Astrocyte of the spinal cord (primary cell): ENCODE data around the gene TIAM1.

Experiments used
- DNase-seq: peaks from one replicate; pipeline ENCODE4 v3.0.0; 2011; ENCODE audit warnings: low read depth, low spot score
- H3K4me3 ChIP-seq: 2 replicates; pipeline ENCODE4 v1.5.1; 2011; ENCODE audit warnings: low read depth, mild to moderate bottlenecking, low read length, moderate library complexity
- CTCF ChIP-seq: IDR thresholded peaks from 2 replicates; pipeline ENCODE4 v1.5.1; 2012; ENCODE audit warnings: low read depth, mild to moderate bottlenecking, low read length, inconsistent platforms
- in situ Hi-C: cut with HindIII; loops from 2 replicates; pipeline ENCODE4 v1.10.0; 2017; ENCODE audit warnings: low sequenced_read_pairs

Gene TIAM1

GRCh38 chr21:31368361-31368760, 24.3 kb upstream of the TIAM1 start:
- no peak overlapping the region for H3K4me3 ChIP-seq
- no peak for TF ChIP-seq CTCF
- no peak for DNase-seq
- in situ Hi-C loops = no loop called here

GRCh38 chr21:31367801-31368200, 23.7 kb upstream of the TIAM1 start:
- no peak for DNase-seq
- H3K4me3 ChIP-seq = no peak overlapping the region
- no peak for TF ChIP-seq CTCF
- in situ Hi-C loops = no loop called here

- peak; percentile 95 for DNase-seq
- no peak for TF ChIP-seq CTCF
- in situ Hi-C loops = no loop called here
- no peak overlapping the region for H3K4me3 ChIP-seq
Observed at GRCh38 chr21:31366825-31367224, 22.8 kb upstream of the TIAM1 start.

DNA sequence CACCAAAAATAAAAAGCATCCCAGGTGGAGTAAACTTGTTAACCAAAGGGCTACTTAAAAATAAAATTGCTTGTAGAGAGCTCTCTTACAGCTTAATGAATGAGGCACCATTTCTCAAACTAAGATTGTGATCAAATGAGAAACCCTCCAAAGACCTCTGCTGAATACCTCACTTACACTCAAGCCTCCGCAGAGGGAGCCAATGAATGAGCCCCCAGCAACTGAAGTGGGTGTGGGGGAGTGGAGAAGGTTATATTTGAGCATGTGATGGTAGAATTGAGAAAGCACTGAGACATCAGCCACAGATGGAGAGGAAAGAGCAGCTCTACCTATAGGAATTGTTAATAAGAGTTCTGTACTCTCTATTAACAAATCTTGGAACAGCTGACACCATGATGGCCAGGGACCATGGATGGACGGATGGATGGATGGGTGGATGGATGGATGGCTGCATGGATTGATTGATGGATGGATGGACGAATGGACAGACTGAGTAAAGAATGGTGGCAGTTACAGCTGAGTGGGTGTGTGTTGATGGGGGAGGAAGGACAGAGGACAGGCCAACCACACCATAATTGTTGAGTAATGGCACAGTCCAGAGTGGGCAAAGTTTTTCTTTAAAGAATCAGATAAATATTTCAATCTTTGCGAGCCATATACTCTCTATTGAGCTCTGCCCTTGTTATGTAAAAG, 20.3 kb upstream of the TIAM1 start:
- in situ Hi-C loops = no loop called here
- TF ChIP-seq CTCF = no peak
- DNase-seq = no peak
- no peak overlapping the region for H3K4me3 ChIP-seq

- no peak overlapping the region for H3K4me3 ChIP-seq
- TF ChIP-seq CTCF = no peak
- in situ Hi-C loops = no loop called here
- peak; percentile 53 for DNase-seq
Observed at GRCh38 chr21:31363720-31364119, 19.7 kb upstream of the TIAM1 start.

DNA sequence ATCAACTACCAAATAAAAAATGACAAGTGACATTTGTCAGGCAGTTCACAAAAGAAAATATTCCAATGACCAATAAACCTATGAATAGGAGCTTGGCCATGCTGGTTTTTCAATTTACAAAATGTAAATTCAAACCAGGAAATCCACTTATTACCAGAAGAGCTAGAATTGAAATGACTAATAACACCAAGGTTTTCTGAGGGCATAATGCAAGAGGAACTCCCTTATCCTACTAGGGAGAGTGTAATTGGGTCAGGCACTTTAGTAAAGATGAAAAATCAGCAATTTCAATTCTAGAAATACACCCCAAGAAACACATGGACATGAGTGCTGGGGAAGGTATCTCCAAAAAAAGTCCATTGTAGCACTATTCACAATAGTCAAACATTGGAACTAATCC, 16.7 kb upstream of the TIAM1 start:
- in situ Hi-C loops = no loop called here
- no peak for TF ChIP-seq CTCF

More for the DNA sequence above, 16.7 kb upstream of the TIAM1 start:
- no peak for DNase-seq
- no peak overlapping the region for H3K4me3 ChIP-seq
